ENCODE data around the gene FKRP.

The FKRP gene

GRCh38 chr19:46732172-46732938 lies 13.5 kb upstream of the FKRP start:
- DNase-seq, result no peak

- DNase-seq, result no peak
These were observed 12.7 kb upstream of the FKRP start for GRCh38 chr19:46732966-46733689.

GRCh38 chr19:46733690-46734292 lies 12.1 kb upstream of the FKRP start:
- no peak for DNase-seq

GRCh38 chr19:46736531-46737297 lies 9.1 kb upstream of the FKRP start:
- DNase-seq, result no peak

GRCh38 chr19:46737298-46737654 lies 8.6 kb upstream of the FKRP start:
- DNase-seq, result no peak

- no peak for DNase-seq
These were observed 8.1 kb upstream of the FKRP start for GRCh38 chr19:46737761-46738171.

GRCh38 chr19:46739290-46739771 lies 6.5 kb upstream of the FKRP start:
- DNase-seq, result no peak

GRCh38 chr19:46741447-46741846 lies 4.4 kb upstream of the FKRP start:
- no peak for DNase-seq

- DNase-seq, result no peak
These were observed 2.9 kb upstream of the FKRP start for GRCh38 chr19:46742926-46743480.

GRCh38 chr19:46744005-46744691 lies 1.7 kb upstream of the FKRP start:
- no peak for DNase-seq

GRCh38 chr19:46745030-46745429 lies 827 bp upstream of the FKRP start:
- DNase-seq, result no peak

GRCh38 chr19:46746281-46747057 lies 612 bp downstream of the FKRP start, which contains the start of gene STRN4:
STRN4 (minus strand) TSS chr19:46746450; CDS start chr19:46746430, 20 bp downstream.
- DNase-seq, result no peak

GRCh38 chr19:46748325-46749109 lies 2.7 kb downstream of the FKRP start:
- DNase-seq, result no peak

GRCh38 chr19:46753420-46754155 lies 7.7 kb downstream of the FKRP start:
- no peak for DNase-seq

- no peak for DNase-seq
These were observed 9.4 kb downstream of the FKRP start for GRCh38 chr19:46755077-46755852.

- DNase-seq, result no peak
These were observed 10.1 kb downstream of the FKRP start for GRCh38 chr19:46755853-46756543.

- no peak for DNase-seq
These were observed 10.7 kb downstream of the FKRP start for GRCh38 chr19:46756544-46756888.

- no peak for DNase-seq
These were observed 13.3 kb downstream of the FKRP start for GRCh38 chr19:46759206-46759605.
